Stimulated activated naive CD8-positive, alpha-beta T cell treated with anti-CD3 and anti-CD28 coated beads, Interleukin-15, Interleukin-2, amounts not matched to agents 100 ng/mL and 50 ng/mL, for 24 hours (primary cell): ENCODE results near the gene DNAJC4.
A peak's percentile ranks its signal among the peaks of the same experiment; 100 is the strongest.

Experiments
- H3K27ac Mint-ChIP-seq: one replicate; pipeline ENCODE4 v1.8.0; 2021; ENCODE audit warnings: mild to moderate bottlenecking, mixed read lengths
- H3K27me3 Mint-ChIP-seq: one replicate; pipeline ENCODE4 v1.8.0; 2021; ENCODE audit warnings: mixed read lengths
- H3K36me3 Mint-ChIP-seq: one replicate; pipeline ENCODE4 v1.8.0; 2021; ENCODE audit warnings: low read depth, mixed read lengths
- H3K4me1 Mint-ChIP-seq: one replicate; pipeline ENCODE4 v1.8.0; 2021; ENCODE audit warnings: low read depth, mixed read lengths
- H3K4me3 Mint-ChIP-seq: one replicate; pipeline ENCODE4 v1.8.0; 2021; ENCODE audit warnings: mild to moderate bottlenecking, mixed read lengths
- H3K9me3 Mint-ChIP-seq: one replicate; pipeline ENCODE4 v1.8.0; 2021; ENCODE audit warnings: mixed read lengths

The DNAJC4 gene

DNA sequence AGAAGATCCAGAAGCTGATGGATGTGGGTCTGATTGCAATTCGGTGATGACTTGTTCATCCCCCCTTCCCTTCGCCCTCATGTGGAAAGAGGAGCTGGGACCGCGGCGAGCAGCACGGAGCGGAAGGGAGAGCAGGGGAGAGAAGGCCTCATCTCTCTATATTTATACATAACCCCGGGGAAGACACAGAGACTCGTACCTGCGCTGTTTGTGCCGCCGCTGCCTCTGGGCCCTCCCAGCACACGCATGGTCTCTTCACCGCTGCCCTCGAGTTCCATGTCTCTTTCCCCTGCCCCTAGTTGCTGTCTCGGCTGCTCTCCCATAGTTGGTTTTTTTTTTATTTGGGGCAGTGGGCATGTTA, 26.3 kb upstream of the DNAJC4 start:
- Mint-ChIP-seq H3K4me3 (no peak overlapping the region), H3K27me3 (no peaks in the 10 kb centered on the region), H3K27ac (peak overlapping the region; percentile 82), H3K4me1 (peaks cover 45% of the 10 kb centered on the region), H3K36me3 (peaks cover 82% of the 10 kb centered on the region), H3K9me3 (no peaks in the 10 kb centered on the region)

DNA sequence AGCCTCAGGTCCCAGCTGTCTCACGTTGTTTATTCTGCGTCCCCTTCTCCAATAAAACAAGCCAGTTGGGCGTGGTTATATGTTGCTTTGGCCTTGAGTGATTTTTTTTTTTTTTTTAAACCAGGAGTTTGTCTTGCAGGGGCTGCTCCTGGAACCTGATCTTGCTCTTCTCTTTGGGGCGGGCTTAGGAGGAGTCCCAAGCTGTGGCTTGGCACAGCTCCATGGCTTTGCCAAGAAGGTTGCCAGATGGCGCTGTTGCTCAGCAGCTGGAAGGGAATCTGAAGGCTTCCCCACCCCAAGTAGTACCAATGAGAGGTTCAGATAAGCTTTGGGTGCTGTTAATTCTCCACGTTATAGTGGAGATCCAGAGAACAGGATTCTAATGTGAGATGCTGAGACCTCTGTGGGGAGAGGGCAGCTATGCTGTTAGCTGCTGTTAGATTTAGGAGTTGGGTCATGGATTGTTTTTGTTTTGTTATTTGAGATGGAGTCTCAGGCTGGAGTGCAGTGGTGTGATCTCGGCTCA, 25.8 kb upstream of the DNAJC4 start:
- Mint-ChIP-seq H3K4me1 (peaks cover 50% of the 10 kb centered on the region), H3K36me3 (peaks cover 83% of the 10 kb centered on the region), H3K9me3 (no peaks in the 10 kb centered on the region)

GRCh38 chr11:64206457-64207255, 23.7 kb upstream of the DNAJC4 start, which contains the start of gene FERMT3:
FERMT3 (plus strand) TSS chr11:64206721; CDS start chr11:64207365, 644 bp downstream.
- H3K4me1 Mint-ChIP-seq, result peaks cover 53% of the 10 kb centered on the region
- H3K9me3 Mint-ChIP-seq, result no peaks in the 10 kb centered on the region
- peak within 1 kb of the TSS; percentile 94 for H3K4me3 Mint-ChIP-seq
- H3K36me3 Mint-ChIP-seq, result peaks cover 70% of the 10 kb centered on the region
- H3K27me3 Mint-ChIP-seq, result no peaks in the 10 kb centered on the region
- peak within 1 kb of the TSS; percentile 96 for H3K27ac Mint-ChIP-seq

More for the DNA sequence above, 25.8 kb upstream of the DNAJC4 start:
- H3K27me3 Mint-ChIP-seq, result no peaks in the 10 kb centered on the region
- peak overlapping the region; percentile 82 for H3K27ac Mint-ChIP-seq
- H3K4me3 Mint-ChIP-seq, result peak overlapping the region; percentile 70

DNA sequence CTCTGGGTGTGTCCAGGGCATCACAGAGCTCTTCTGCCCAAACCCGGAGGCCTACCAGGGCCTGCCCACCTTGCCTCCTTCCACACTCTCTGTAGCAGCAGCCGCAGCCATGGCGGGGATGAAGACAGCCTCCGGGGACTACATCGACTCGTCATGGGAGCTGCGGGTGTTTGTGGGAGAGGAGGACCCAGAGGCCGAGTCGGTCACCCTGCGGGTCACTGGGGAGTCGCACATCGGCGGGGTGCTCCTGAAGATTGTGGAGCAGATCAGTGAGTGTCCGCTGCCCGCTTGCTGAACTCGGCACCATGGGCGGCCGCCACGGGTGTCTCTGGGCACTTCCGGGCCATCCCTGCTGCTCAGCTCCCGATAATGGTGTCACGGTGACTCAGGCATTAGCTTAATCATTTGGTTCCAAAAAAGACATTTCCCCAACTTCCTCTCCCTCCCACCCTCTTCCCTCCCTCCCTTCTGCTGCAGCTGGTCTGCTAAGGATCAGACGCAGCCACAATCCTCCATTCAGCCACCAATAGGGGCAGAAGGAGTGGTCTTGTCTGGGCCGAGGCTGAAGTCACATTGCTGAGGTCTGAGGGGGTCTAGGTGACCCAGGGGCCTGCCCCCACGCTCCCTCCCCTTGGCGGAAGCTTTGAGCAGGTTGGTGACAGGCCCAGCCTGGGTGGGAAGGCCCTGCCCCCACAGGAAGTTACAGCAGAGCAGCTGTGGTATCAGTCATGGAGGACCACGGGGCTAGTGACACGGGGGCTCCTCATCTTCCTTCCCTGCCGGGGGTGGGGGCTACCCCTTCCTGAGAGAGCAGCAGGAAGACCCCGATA, 22.9 kb upstream of the DNAJC4 start:
- Mint-ChIP-seq H3K4me1 (peaks cover 57% of the 10 kb centered on the region), H3K9me3 (no peaks in the 10 kb centered on the region), H3K4me3 (peak overlapping the region; percentile 94)

GRCh38 chr11:64208086-64208795, 22.1 kb upstream of the DNAJC4 start:
- no peaks in the 10 kb centered on the region for H3K9me3 Mint-ChIP-seq
- H3K36me3 Mint-ChIP-seq, result peaks cover 72% of the 10 kb centered on the region
- peak overlapping the region; percentile 94 for H3K4me3 Mint-ChIP-seq
- H3K4me1 Mint-ChIP-seq, result peaks cover 61% of the 10 kb centered on the region
- H3K27ac Mint-ChIP-seq, result peak overlapping the region; percentile 96
- H3K27me3 Mint-ChIP-seq, result no peaks in the 10 kb centered on the region

More for the DNA sequence above, 22.9 kb upstream of the DNAJC4 start:
- peaks cover 72% of the 10 kb centered on the region for H3K36me3 Mint-ChIP-seq
- peak overlapping the region; percentile 96 for H3K27ac Mint-ChIP-seq
- no peaks in the 10 kb centered on the region for H3K27me3 Mint-ChIP-seq

DNA sequence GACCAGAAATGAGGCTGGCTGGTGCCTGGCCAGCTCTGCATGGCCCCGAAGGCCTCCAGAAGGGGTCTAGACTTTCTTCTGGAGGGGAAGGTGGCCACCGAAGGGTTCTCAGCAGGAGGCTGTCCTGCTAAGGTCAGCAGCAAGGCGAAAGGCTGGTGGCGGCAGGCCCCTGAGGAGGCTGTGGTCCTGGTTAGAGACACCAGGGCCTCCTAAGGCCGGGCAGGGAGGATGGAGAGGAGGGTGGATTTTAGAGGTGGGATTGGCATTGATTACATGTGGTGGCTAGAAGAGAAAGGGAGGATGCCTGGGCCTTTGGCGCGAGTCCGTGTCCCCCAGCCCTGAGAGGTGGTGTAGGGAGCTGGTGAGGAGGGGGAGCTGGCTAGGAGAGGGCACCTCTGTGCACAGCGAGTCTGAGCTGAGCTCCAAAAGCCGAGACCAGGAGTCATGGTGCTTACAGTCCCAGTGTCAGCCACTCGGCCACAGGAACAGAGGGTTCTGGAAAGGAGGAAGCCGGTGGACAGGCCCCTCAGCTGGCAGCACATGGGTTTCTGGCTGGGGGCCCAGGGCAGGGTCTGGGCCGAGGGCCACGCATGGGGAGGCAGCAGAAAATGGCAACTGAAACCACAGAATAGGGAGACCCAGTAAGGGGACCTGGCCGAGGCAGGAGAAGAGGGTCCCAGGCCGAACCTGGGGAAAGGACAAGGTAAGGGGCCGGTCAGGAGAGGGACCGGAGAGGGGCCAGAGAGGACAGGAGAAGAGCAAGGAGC, 21.4 kb upstream of the DNAJC4 start:
- peaks cover 60% of the 10 kb centered on the region for H3K4me1 Mint-ChIP-seq
- peak overlapping the region; percentile 94 for H3K4me3 Mint-ChIP-seq
- peak overlapping the region; percentile 96 for H3K27ac Mint-ChIP-seq
- H3K36me3 Mint-ChIP-seq, result peaks cover 69% of the 10 kb centered on the region
- no peaks in the 10 kb centered on the region for H3K9me3 Mint-ChIP-seq
- no peaks in the 10 kb centered on the region for H3K27me3 Mint-ChIP-seq

DNA sequence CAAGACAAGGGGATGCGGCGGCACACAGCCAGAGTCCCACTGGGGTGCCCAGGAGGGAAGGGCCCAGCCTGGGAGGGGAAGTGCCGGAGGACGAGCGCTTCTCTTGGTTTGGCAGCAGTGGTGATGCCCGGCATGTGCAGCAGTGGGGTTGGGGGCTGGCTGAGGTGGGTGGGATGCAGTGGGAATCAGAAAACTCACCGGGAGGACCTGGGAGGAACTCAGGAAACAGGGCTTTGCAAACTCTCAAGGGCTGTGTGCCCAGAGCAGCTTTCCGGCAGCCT, 20.8 kb upstream of the DNAJC4 start:
- H3K36me3 Mint-ChIP-seq, result peaks cover 69% of the 10 kb centered on the region
- peaks cover 60% of the 10 kb centered on the region for H3K4me1 Mint-ChIP-seq
- H3K4me3 Mint-ChIP-seq, result peak overlapping the region; percentile 94

GRCh38 chr11:64210301-64211020, 19.9 kb upstream of the DNAJC4 start:
- Mint-ChIP-seq H3K4me3 (no peak overlapping the region), H3K36me3 (peaks cover 72% of the 10 kb centered on the region), H3K27me3 (no peaks in the 10 kb centered on the region), H3K27ac (peak overlapping the region; percentile 14), H3K9me3 (no peaks in the 10 kb centered on the region), H3K4me1 (peaks cover 63% of the 10 kb centered on the region)

More for the DNA sequence above, 20.8 kb upstream of the DNAJC4 start:
- Mint-ChIP-seq H3K27ac (no peak overlapping the region), H3K27me3 (no peaks in the 10 kb centered on the region), H3K9me3 (no peaks in the 10 kb centered on the region)

GRCh38 chr11:64211181-64211872, 19.0 kb upstream of the DNAJC4 start:
- H3K27ac Mint-ChIP-seq, result no peak overlapping the region
- H3K4me3 Mint-ChIP-seq, result no peak overlapping the region
- peaks cover 57% of the 10 kb centered on the region for H3K4me1 Mint-ChIP-seq
- no peaks in the 10 kb centered on the region for H3K27me3 Mint-ChIP-seq
- H3K36me3 Mint-ChIP-seq, result peaks cover 64% of the 10 kb centered on the region
- no peaks in the 10 kb centered on the region for H3K9me3 Mint-ChIP-seq

DNA sequence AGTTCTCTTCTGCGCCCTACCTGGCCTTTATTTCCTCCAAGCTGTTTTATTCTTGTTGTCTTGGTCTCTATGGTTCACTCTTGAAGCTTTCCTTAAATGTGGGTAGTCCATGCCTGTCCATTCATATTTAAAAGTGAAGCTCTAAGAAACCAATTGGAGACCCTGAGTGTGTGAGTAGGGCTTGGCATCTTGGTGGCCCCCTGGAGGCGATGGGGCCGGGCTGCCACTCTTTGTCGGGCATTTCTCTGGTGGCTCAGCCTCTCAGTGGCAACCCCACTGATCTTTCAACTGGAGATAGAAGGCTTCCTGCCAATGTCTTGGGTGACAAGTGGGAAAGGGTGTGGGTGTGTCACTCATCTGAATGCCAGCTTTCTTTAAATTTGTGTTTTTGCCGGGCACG, 13.5 kb upstream of the DNAJC4 start:
- H3K9me3 Mint-ChIP-seq, result no peaks in the 10 kb centered on the region
- H3K4me1 Mint-ChIP-seq, result peaks cover 36% of the 10 kb centered on the region
- H3K4me3 Mint-ChIP-seq, result no peak overlapping the region
- H3K36me3 Mint-ChIP-seq, result peaks cover 48% of the 10 kb centered on the region
- H3K27ac Mint-ChIP-seq, result no peak overlapping the region
- H3K27me3 Mint-ChIP-seq, result no peaks in the 10 kb centered on the region

DNA sequence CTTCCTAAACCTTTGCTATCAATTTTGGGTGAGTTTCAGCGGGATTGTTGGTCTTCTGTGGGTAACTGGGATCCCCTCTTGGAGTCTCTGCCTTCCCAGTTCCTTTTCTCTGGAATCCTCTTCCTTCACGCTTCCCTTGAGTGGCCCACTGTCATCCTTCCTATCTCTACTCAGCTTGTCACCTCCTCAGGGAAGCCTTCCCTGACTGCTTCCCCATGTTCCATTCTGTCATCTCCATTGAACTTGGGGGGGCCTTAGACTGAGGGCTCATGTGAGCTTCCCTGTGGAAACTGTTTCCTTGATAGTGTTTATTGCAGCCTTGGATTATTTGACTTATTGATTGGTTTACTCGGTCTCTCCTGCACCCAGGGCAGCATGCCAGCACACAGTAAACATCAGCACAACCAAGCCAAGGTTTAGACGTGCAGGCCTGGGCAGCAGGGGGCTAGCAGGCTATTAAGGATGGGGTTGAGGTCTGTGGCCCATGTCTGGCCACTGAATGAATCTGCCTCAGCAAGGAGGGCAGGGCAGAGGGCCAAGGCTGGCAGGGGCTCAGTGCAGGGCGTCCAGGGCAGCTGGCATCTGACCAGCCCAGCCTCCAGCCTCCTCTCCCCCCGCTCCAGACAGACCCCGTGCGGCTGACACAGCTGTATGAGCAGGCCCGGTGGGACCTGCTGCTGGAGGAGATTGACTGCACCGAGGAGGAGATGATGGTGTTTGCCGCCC, 11.6 kb upstream of the DNAJC4 start:
- Mint-ChIP-seq H3K9me3 (no peaks in the 10 kb centered on the region), H3K27ac (peak overlapping the region; percentile 61), H3K36me3 (peaks cover 34% of the 10 kb centered on the region), H3K4me3 (no peak overlapping the region), H3K27me3 (no peaks in the 10 kb centered on the region), H3K4me1 (peaks cover 22% of the 10 kb centered on the region)

- H3K9me3 Mint-ChIP-seq, result no peaks in the 10 kb centered on the region
- peaks cover 32% of the 10 kb centered on the region for H3K36me3 Mint-ChIP-seq
- H3K4me3 Mint-ChIP-seq, result no peak overlapping the region
- H3K4me1 Mint-ChIP-seq, result peaks cover 17% of the 10 kb centered on the region
- H3K27me3 Mint-ChIP-seq, result no peaks in the 10 kb centered on the region
- no peak overlapping the region for H3K27ac Mint-ChIP-seq
These were observed 11.0 kb upstream of the DNAJC4 start for GRCh38 chr11:64219354-64219684.

GRCh38 chr11:64219755-64220154, 10.6 kb upstream of the DNAJC4 start:
- H3K4me3 Mint-ChIP-seq, result no peak overlapping the region
- H3K27ac Mint-ChIP-seq, result no peak overlapping the region
- H3K27me3 Mint-ChIP-seq, result no peaks in the 10 kb centered on the region
- H3K36me3 Mint-ChIP-seq, result peaks cover 28% of the 10 kb centered on the region
- no peaks in the 10 kb centered on the region for H3K9me3 Mint-ChIP-seq
- H3K4me1 Mint-ChIP-seq, result peaks cover 13% of the 10 kb centered on the region
